K562 (cell line): ENCODE measurements around the gene NAT10. TPM values are rescaled to one million over a fixed set of nuclear protein-coding genes. Genes with fewer than 3 reads are reported as not detected.

ENCODE experiments used
- ARID1B ChIP-seq: fragments of 450-650 bp; IDR thresholded peaks from 2 replicates; pipeline ENCODE4 v1.6.1; 2016; ENCODE audit warnings: antibody characterized with exemption, mild to moderate bottlenecking, inconsistent platforms
- BACH1 ChIP-seq: fragments of 200-800 bp; sonication (Bioruptor generic); IDR thresholded peaks from 2 replicates; pipeline ENCODE4 v1.6.1; 2016; ENCODE audit warnings: missing genetic modification characterization, missing compliant biosample characterization
- EP300 ChIP-seq: IDR thresholded peaks from 2 replicates; pipeline ENCODE4 v1.6.1; 2012; ENCODE audit warnings: low read length, improper control_type of control experiment
- EP400 ChIP-seq: fragments of 450-650 bp; IDR thresholded peaks from 2 replicates; pipeline ENCODE4 v1.6.1; 2017; ENCODE audit warnings: antibody characterized with exemption, mild to moderate bottlenecking, moderate library complexity
- HCFC1 ChIP-seq: IDR thresholded peaks from 2 replicates; pipeline ENCODE4 v1.6.1; 2012; ENCODE audit warnings: low read depth, low read length, improper control_type of control experiment
- HMGN3 ChIP-seq: IDR thresholded peaks from 2 replicates; pipeline ENCODE4 v1.6.1; 2011; ENCODE audit warnings: borderline replicate concordance, low read depth, mild to moderate bottlenecking, mixed read lengths, low read length; ENCODE audit not compliant: insufficient read length; ENCODE audit errors: extremely low read depth
- ILF3 ChIP-seq: fragments of 450-650 bp; IDR thresholded peaks from 2 replicates; pipeline ENCODE4 v1.6.1; 2018; ENCODE audit warnings: antibody characterized with exemption, mild to moderate bottlenecking, moderate library complexity, borderline replicate concordance
- MECOM ChIP-seq: fragments of 250-450 bp; sonication (Bioruptor Pico); IDR thresholded peaks from 2 replicates; pipeline ENCODE4 v1.8.0; 2022; ENCODE audit warnings: inconsistent platforms
- MYNN ChIP-seq, 2 experiments: sonication (generic); formaldehyde crosslinking in 1 of 2; IDR thresholded peaks; 2 replicates each; pipeline versions ENCODE4 v1.5.0 to v1.6.1; 2016 to 2020; ENCODE audit warnings: antibody characterized with exemption in 1 of 2, missing genetic modification reagents in 1 of 2
- NR2C1 ChIP-seq, 2 experiments: fragments of 450-650 bp; IDR thresholded peaks; 2 replicates each; pipeline ENCODE4 v1.6.1; 2017; ENCODE audit warnings: mild to moderate bottlenecking in 2 of 2, antibody characterized with exemption in 1 of 2, inconsistent platforms in 1 of 2, missing compliant biosample characterization in 1 of 2, missing genetic modification characterization in 1 of 2
- NRF1 ChIP-seq, 2 experiments: fragments of 450-650 bp; IDR thresholded peaks in 1 of 2; conservative IDR thresholded peaks in 1 of 2; 2 replicates each; pipeline ENCODE4 v1.6.1; 2014; ENCODE audit warnings: mild to moderate bottlenecking in 2 of 2
- RFX5 ChIP-seq: IDR thresholded peaks from 2 replicates; pipeline ENCODE4 v1.6.1; 2011; ENCODE audit warnings: low read depth, mild to moderate bottlenecking, improper control_type of control experiment, low read length
- STAG1 ChIP-seq: sonication (generic); formaldehyde crosslinking; IDR thresholded peaks from 2 replicates; pipeline ENCODE4 v1.5.0; 2020; ENCODE audit warnings: missing genetic modification reagents, borderline replicate concordance
- TCF7L2 ChIP-seq: fragments of 150-350 bp; IDR thresholded peaks from 2 replicates; pipeline ENCODE4 v1.6.1; 2016; ENCODE audit warnings: low read depth, mild to moderate bottlenecking, low read length, moderate library complexity
- ZNF316 ChIP-seq: fragments of 450-650 bp; IDR thresholded peaks from 2 replicates; pipeline ENCODE4 v1.6.1; 2016
- ZNF644 ChIP-seq: fragments of 200-800 bp; sonication (Bioruptor generic); IDR thresholded peaks from 2 replicates; pipeline ENCODE4 v1.6.1; 2016; ENCODE audit warnings: low read depth, missing genetic modification characterization, missing compliant biosample characterization
- polyA plus RNA-seq, 8 experiments: library from polyadenylated mRNA; depleted of rRNA in 4 of 8; stranded (reverse) in 5 of 8; unstranded in 3 of 8; fragments of >200 nt; fragmentation: Nextera tagmentation in 2 of 8; fragmentation: Illumina TruSeq in 1 of 8; extraction: Ambion mirVana in 2 of 8; extraction: Trizol in 1 of 8; gene quantifications; 2 replicates each; pipeline versions ENCODE4 v1.2.1 to v1.2.3, GENCODE V29; 2011 to 2014; ENCODE audit warnings: inconsistent platforms in 1 of 8, missing spikeins in 1 of 8
- total RNA-seq, 7 experiments: library from RNA; depleted of rRNA in 6 of 7; stranded (reverse); fragments of >200 nt in 6 of 7; fragmentation: Illumina TruSeq in 2 of 7; extraction: Trizol in 2 of 7; gene quantifications; 2 replicates each; pipeline versions ENCODE4 v1.2.1 to v1.2.3, GENCODE V29; 2011 to 2021; ENCODE audit warnings: low replicate concordance in 1 of 7
- TF ChIP-seq, protein P1 (sequence below): fragments of 250-450 bp; sonication (Bioruptor Pico); IDR thresholded peaks from 2 replicates; pipeline ENCODE4 v1.9.0; 2021; ENCODE audit warnings: mild to moderate bottlenecking, inconsistent platforms
- TF ChIP-seq, protein P2 (sequence below): fragments of 450-650 bp; IDR thresholded peaks from 2 replicates; pipeline ENCODE4 v1.6.1; 2016; ENCODE audit warnings: antibody characterized with exemption
- TF ChIP-seq, protein P3 (sequence below): fragments of 450-650 bp; IDR thresholded peaks from 2 replicates; pipeline ENCODE4 v1.6.1; 2016; ENCODE audit warnings: low read depth, mild to moderate bottlenecking, moderate library complexity
- TF ChIP-seq, protein P4 (sequence below): sonication (generic); formaldehyde crosslinking; IDR thresholded peaks from 2 replicates; pipeline ENCODE4 v1.8.1; 2022; ENCODE audit warnings: missing genetic modification reagents

Gene NAT10
- total and polyA plus RNA-seq, 9 of the 15 experiments (the other 6 are each of a cell fraction or from before 2014, with no cell fraction given), result 55.4 to 125 (median 86.3) TPM

DNA sequence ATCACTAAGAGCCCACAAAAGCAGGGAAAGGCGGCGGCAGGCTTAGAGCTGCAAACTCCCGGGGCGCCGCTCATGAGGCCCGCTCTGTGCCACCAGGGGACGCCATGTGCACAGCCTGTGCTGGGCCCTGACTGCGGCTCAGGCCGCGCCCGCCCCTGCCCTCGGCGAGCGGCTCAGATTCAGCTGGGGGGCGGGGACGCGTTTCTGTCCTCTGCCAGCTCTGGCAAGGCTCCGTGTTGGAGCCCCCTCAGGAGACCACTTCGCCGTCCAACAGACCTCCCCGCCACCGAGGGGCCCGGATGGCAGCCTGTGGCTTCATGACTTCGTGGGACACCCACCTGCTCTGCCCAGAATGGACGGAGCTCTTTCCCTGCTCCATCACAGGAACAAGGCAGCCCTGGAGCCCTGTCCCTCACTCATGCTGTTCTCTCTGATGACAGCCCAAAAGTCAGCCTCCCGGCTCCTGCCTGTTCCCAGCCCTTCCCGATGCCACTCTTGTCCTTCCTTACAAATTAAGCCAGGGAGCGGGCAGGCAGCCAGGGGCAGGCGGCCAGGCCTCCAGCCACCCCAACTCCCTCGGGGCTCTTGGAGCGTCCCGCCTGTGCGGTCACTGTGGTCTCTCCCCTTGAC, 69.1 kb downstream of the NAT10 start (continued):
- TF ChIP-seq, protein P1, sequence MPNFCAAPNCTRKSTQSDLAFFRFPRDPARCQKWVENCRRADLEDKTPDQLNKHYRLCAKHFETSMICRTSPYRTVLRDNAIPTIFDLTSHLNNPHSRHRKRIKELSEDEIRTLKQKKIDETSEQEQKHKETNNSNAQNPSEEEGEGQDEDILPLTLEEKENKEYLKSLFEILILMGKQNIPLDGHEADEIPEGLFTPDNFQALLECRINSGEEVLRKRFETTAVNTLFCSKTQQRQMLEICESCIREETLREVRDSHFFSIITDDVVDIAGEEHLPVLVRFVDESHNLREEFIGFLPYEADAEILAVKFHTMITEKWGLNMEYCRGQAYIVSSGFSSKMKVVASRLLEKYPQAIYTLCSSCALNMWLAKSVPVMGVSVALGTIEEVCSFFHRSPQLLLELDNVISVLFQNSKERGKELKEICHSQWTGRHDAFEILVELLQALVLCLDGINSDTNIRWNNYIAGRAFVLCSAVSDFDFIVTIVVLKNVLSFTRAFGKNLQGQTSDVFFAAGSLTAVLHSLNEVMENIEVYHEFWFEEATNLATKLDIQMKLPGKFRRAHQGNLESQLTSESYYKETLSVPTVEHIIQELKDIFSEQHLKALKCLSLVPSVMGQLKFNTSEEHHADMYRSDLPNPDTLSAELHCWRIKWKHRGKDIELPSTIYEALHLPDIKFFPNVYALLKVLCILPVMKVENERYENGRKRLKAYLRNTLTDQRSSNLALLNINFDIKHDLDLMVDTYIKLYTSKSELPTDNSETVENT (CRISPR knock-in tag), result no peak
- TF ChIP-seq, protein P2, sequence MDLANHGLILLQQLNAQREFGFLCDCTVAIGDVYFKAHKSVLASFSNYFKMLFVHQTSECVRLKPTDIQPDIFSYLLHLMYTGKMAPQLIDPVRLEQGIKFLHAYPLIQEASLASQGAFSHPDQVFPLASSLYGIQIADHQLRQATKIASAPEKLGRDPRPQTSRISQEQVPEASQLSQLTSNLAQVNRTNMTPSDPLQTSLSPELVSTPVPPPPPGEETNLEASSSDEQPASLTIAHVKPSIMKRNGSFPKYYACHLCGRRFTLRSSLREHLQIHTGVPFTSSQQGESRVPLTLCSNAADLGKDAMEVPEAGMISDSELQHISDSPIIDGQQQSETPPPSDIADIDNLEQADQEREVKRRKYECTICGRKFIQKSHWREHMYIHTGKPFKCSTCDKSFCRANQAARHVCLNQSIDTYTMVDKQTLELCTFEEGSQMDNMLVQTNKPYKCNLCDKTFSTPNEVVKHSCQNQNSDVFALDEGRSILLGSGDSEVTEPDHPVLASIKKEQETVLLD, result no peak
- TF ChIP-seq NR2C1 (IDR thresholded peaks at IDR 0.05), result no peak
- TF ChIP-seq NR2C1 (tag; IDR thresholded peaks at IDR 0.05), result no peak
- TF ChIP-seq, protein P3, sequence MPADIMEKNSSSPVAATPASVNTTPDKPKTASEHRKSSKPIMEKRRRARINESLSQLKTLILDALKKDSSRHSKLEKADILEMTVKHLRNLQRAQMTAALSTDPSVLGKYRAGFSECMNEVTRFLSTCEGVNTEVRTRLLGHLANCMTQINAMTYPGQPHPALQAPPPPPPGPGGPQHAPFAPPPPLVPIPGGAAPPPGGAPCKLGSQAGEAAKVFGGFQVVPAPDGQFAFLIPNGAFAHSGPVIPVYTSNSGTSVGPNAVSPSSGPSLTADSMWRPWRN, result no peak
- TF ChIP-seq NRF1 (conservative IDR thresholded peaks at IDR 0.05 in 1 of 2, IDR thresholded peaks at IDR 0.05 in 1 of 2), result no peak
- no peak for TF ChIP-seq BACH1 (tag)
- no peak for TF ChIP-seq HMGN3
- TF ChIP-seq MYNN (IDR thresholded peaks at IDR 0.05), result peak; percentile 23; the same call in 1 of the 2 replicates
- TF ChIP-seq MYNN (CRISPR knock-in tag; IDR thresholded peaks at IDR 0.05), result no peak
- TF ChIP-seq EP400, result no peak
- no peak for TF ChIP-seq TCF7L2
- no peak for TF ChIP-seq ILF3
- TF ChIP-seq ZNF644 (tag), result no peak
- TF ChIP-seq ARID1B, result no peak
- no peak for TF ChIP-seq HCFC1
- no peak for TF ChIP-seq RFX5
- TF ChIP-seq STAG1, result peak; percentile 97; the same call in 1 of the 2 replicates
- TF ChIP-seq ZNF316, result no peak
- no peak for TF ChIP-seq EP300
- TF ChIP-seq, protein P4, sequence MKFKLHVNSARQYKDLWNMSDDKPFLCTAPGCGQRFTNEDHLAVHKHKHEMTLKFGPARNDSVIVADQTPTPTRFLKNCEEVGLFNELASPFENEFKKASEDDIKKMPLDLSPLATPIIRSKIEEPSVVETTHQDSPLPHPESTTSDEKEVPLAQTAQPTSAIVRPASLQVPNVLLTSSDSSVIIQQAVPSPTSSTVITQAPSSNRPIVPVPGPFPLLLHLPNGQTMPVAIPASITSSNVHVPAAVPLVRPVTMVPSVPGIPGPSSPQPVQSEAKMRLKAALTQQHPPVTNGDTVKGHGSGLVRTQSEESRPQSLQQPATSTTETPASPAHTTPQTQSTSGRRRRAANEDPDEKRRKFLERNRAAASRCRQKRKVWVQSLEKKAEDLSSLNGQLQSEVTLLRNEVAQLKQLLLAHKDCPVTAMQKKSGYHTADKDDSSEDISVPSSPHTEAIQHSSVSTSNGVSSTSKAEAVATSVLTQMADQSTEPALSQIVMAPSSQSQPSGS (CRISPR knock-in tag), result no peak
- no peak for TF ChIP-seq MECOM
